HEK293 (cell line): Measurements from ENCODE around the gene PLCB1.
A peak's percentile ranks its signal among the peaks of the same experiment; 100 is the strongest.

Source experiments
- CTCF ChIA-PET: fragments of 350-600 bp; formaldehyde crosslinking; extraction: SDS; loops from one replicate; lab custom pipeline; 2021; ENCODE audit warnings: antibody characterized with exemption; lab: Yijun Ruan, JAX
- POLR2A ChIA-PET: fragments of 300-600 bp; formaldehyde crosslinking; extraction: SDS; loops from one replicate; lab custom pipeline; 2020; ENCODE audit warnings: antibody characterized with exemption, inconsistent platforms; lab: Yijun Ruan, JAX
- H3K27ac ChIP-seq: fragments of 200-500 bp; sonication (Bioruptor generic); 2 replicates; pipeline ENCODE4 v1.5.1; 2014; ENCODE audit warnings: low read depth, low read length, control low read depth, inconsistent platforms; ENCODE audit errors: extremely low read depth
- H3K36me3 ChIP-seq, 2 experiments: fragments of 200-500 bp in 1 of 2; sonication (Bioruptor generic) in 1 of 2; 1 replicate in 1 of 2; 2 replicates in 1 of 2; pipeline ENCODE4 v1.5.1; 2014 to 2017; ENCODE audit warnings: inconsistent platforms in 2 of 2, low read length in 2 of 2; ENCODE audit not compliant: control insufficient read depth in 2 of 2, insufficient read depth in 1 of 2
- H3K4me1 ChIP-seq: fragments of 200-500 bp; sonication (Bioruptor generic); 2 replicates; pipeline ENCODE4 v1.5.1; 2014; ENCODE audit warnings: mild to moderate bottlenecking, low read length, inconsistent platforms; ENCODE audit not compliant: control insufficient read depth, insufficient read depth
- H3K4me3 ChIP-seq: 2 replicates; pipeline ENCODE4 v1.5.1; 2011; ENCODE audit warnings: low read depth, mild to moderate bottlenecking, control low read depth, low read length, moderate library complexity
- H3K9me3 ChIP-seq: fragments of 200-500 bp; sonication (Bioruptor generic); 2 replicates; pipeline ENCODE4 v1.5.1; 2014; ENCODE audit warnings: low read depth, low read length, inconsistent platforms; ENCODE audit not compliant: control insufficient read depth, insufficient read depth
- BCL11A ChIP-seq: fragments of 450-650 bp; formaldehyde crosslinking; IDR thresholded peaks from 2 replicates; pipeline ENCODE4 v1.5.1; 2016; ENCODE audit warnings: low read depth, missing biosample characterization, missing genetic modification characterization
- HOXD13 ChIP-seq: sonication (generic); formaldehyde crosslinking; IDR thresholded peaks from 2 replicates; pipeline ENCODE4 v1.8.0; 2022; ENCODE audit warnings: missing genetic modification reagents, borderline replicate concordance
- IKZF3 ChIP-seq: fragments of 450-650 bp; IDR thresholded peaks from 2 replicates; pipeline ENCODE4 v1.5.0; 2018; ENCODE audit warnings: missing biosample characterization, mild to moderate bottlenecking, missing genetic modification characterization, moderate library complexity
- MZF1 ChIP-seq: fragments of 450-650 bp; formaldehyde crosslinking; IDR thresholded peaks from 2 replicates; pipeline ENCODE4 v1.5.1; 2017; ENCODE audit warnings: missing biosample characterization, missing genetic modification characterization, borderline replicate concordance
- YY1 ChIP-seq: fragments of 450-650 bp; formaldehyde crosslinking; IDR thresholded peaks from 2 replicates; pipeline ENCODE4 v1.5.1; 2018; ENCODE audit warnings: missing biosample characterization, missing genetic modification characterization
- ZFP37 ChIP-seq: fragments of 450-650 bp; formaldehyde crosslinking; IDR thresholded peaks from 2 replicates; pipeline ENCODE4 v1.5.1; 2016; ENCODE audit warnings: missing biosample characterization, missing genetic modification characterization
- ZIC2 ChIP-seq: fragments of 450-650 bp; formaldehyde crosslinking; IDR thresholded peaks from 2 replicates; pipeline ENCODE4 v1.5.1; 2016; ENCODE audit warnings: missing biosample characterization, missing genetic modification characterization
- ZNF23 ChIP-seq: fragments of 450-650 bp; formaldehyde crosslinking; IDR thresholded peaks from 2 replicates; pipeline ENCODE4 v1.5.1; 2016; ENCODE audit warnings: missing biosample characterization, missing genetic modification characterization, borderline replicate concordance
- ZNF544 ChIP-seq: fragments of 450-650 bp; formaldehyde crosslinking; IDR thresholded peaks from 2 replicates; pipeline ENCODE4 v1.5.0; 2017; ENCODE audit warnings: missing biosample characterization, missing genetic modification characterization
- ZNF571 ChIP-seq: fragments of 450-650 bp; formaldehyde crosslinking; IDR thresholded peaks from 2 replicates; pipeline ENCODE4 v1.5.0; 2017; ENCODE audit warnings: missing biosample characterization, missing genetic modification characterization
- ZNF747 ChIP-seq: fragments of 450-650 bp; formaldehyde crosslinking; IDR thresholded peaks from 2 replicates; pipeline ENCODE4 v1.5.1; 2016; ENCODE audit warnings: missing biosample characterization, missing genetic modification characterization
- TF ChIP-seq, protein P1 (sequence below): fragments of 450-650 bp; formaldehyde crosslinking; IDR thresholded peaks from 2 replicates; pipeline ENCODE4 v1.5.1; 2017; ENCODE audit warnings: missing biosample characterization, missing genetic modification characterization
- TF ChIP-seq, protein P2 (sequence below): fragments of 450-650 bp; IDR thresholded peaks from 2 replicates; pipeline ENCODE4 v1.5.1; 2018; ENCODE audit warnings: missing biosample characterization, mild to moderate bottlenecking, missing genetic modification characterization

The PLCB1 gene

DNA sequence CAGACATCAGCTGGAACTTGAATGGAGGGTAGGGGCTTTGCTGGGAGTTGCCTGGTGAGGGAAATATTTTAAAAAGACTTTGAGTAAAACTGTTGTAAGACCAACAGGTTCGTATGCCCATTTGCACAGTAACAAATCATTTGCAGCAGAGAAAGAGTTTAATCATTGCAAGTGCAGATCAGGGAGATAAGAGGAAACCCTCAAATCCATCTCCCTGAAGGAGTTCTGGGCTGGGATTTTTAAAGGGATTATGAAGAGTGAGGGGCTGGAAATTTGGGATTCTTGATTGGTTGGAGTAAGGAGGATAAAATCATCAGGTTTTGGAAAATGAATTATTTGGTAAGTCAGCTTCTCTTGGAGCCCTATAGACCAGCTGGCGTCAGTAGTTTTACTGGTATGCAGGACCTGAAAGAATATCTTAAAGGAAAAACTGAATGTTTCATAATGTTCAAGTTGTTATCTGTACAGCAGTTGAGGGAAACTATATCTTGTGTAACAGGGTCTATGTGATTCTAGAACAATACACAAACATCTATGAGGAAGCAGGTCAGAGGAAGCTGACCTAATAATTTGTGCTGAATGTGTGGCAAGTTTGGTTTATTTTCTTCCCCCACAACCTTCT, 295.5 kb downstream of the PLCB1 start:
- peaks cover 8% of the 10 kb centered on the region for H3K4me1 ChIP-seq

DNA sequence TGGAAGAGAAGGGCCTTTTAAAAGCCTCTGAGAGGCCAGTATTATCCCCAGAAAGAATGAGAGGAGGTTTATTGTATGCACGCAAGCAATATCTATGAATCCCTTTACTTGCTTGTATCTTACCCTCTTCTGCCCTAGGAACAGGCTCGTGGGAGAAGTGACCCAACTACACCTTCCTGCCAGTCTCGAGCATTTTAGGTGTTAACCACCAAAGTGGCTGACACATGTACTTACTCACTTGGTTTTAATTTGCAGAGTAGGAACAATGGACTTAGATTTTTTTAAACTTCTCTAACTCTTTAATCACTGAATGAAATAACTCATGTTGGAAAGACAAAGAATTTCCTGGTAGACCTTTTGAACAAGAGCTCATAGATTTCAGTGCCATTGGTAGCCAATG, 296.9 kb downstream of the PLCB1 start:
- Histone ChIP-seq H3K27ac (no peak overlapping the region), H3K4me1 (peaks cover 4% of the 10 kb centered on the region), H3K36me3 (no peaks in the 10 kb centered on the region), H3K9me3 (no peaks in the 10 kb centered on the region), H3K4me3 (no peak overlapping the region)
- ChIA-PET CTCF (interaction anchor here (0.9 kb wide), 1 partner anchor 48 kb away, joined by 3 read pairs; no protein-coding TSS in a partner anchor), POLR2A (no interaction called here)
- TF ChIP-seq ZFP37 (no peak), YY1 (tag by site-specific recombination) (no peak), ZNF23 (no peak), ZIC2 (tag by site-specific recombination) (no peak), IKZF3 (no peak), HOXD13 (no peak), ZNF747 (tag by site-specific recombination) (no peak), ZNF544 (no peak)
- TF ChIP-seq, protein P1, sequence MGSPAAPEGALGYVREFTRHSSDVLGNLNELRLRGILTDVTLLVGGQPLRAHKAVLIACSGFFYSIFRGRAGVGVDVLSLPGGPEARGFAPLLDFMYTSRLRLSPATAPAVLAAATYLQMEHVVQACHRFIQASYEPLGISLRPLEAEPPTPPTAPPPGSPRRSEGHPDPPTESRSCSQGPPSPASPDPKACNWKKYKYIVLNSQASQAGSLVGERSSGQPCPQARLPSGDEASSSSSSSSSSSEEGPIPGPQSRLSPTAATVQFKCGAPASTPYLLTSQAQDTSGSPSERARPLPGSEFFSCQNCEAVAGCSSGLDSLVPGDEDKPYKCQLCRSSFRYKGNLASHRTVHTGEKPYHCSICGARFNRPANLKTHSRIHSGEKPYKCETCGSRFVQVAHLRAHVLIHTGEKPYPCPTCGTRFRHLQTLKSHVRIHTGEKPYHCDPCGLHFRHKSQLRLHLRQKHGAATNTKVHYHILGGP (tag by site-specific recombination) = no peak

More for the DNA sequence above, 295.5 kb downstream of the PLCB1 start:
- Histone ChIP-seq H3K9me3 (no peaks in the 10 kb centered on the region), H3K36me3 (no peaks in the 10 kb centered on the region), H3K27ac (no peak overlapping the region), H3K4me3 (no peak overlapping the region)
- no peak for TF ChIP-seq MZF1 (tag by site-specific recombination)
- TF ChIP-seq ZNF571 (tag by site-specific recombination) = no peak
- TF ChIP-seq BCL11A (tag by site-specific recombination) = no peak
- ChIA-PET CTCF (interaction anchor here (0.6 to 0.8 kb wide), 3 partner anchors 377 to 831 kb away, joined by 3 to 6 read pairs (median 5); no protein-coding TSS in a partner anchor), POLR2A (no interaction called here)

DNA sequence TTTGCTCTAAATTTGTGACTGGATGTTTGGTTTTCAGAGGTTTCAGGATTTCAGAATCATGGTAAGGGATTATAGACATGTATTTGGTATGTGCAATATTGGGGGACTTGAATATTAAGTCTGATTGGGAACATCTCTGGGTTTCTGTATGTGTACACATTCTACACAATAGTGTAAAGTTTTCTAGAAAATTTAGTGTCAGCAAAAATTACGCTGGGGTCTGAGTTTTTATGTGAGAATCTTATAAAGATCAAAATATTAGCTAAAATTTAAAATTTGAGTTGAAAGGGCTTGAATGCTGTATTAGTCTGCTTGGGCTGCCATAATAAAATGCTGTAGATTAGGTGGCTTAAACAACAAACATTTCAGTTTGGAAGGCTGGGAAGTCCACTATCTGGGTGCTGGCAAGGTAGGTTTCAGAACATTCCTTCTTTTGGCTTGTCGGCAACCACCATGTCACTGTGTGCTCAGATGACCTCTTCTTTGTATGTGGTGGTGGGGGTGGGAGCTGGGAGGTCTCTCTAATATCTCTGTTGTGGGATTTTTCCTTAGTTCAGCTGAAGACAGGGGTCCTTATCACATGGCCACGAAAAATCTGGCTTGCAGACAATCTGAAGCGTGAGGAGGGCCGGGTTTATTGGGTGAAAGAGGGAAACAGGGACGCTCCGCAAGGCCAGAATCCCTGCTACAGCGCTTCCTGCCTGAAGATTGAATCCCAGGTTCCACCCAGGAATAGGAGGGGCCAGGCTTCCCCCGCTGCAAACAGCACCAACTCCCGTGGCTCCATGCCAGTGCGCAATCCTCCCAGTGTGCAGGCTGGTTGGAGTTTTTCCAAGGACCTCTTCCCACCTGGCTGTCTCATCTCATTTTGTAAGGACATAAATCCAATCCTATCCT, 299.7 kb downstream of the PLCB1 start:
- H3K4me1 ChIP-seq = no peaks in the 10 kb centered on the region
- TF ChIP-seq, protein P2, sequence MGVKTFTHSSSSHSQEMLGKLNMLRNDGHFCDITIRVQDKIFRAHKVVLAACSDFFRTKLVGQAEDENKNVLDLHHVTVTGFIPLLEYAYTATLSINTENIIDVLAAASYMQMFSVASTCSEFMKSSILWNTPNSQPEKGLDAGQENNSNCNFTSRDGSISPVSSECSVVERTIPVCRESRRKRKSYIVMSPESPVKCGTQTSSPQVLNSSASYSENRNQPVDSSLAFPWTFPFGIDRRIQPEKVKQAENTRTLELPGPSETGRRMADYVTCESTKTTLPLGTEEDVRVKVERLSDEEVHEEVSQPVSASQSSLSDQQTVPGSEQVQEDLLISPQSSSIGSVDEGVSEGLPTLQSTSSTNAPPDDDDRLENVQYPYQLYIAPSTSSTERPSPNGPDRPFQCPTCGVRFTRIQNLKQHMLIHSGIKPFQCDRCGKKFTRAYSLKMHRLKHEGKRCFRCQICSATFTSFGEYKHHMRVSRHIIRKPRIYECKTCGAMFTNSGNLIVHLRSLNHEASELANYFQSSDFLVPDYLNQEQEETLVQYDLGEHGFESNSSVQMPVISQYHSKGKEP (tag by site-specific recombination) = 0 out of 2 replicates have a peak, but pooled peaks have one; percentile 64
- TF ChIP-seq, protein P1 (tag by site-specific recombination) = no peak
- CTCF ChIA-PET = no interaction called here
- H3K36me3 ChIP-seq = no peaks in the 10 kb centered on the region
- H3K9me3 ChIP-seq = no peaks in the 10 kb centered on the region
- POLR2A ChIA-PET = no interaction called here
- no peak overlapping the region for H3K27ac ChIP-seq
- H3K4me3 ChIP-seq = no peak overlapping the region
